Lower lobe of right lung (tissue), 2 donors: ENCODE measurements around the gene KCNAB2. TPM values are rescaled to one million over a fixed set of nuclear protein-coding genes. Genes with fewer than 3 reads are reported as not detected.

Experiments used
- ATAC-seq, 2 donors: fragments of 200-7000 bp; cut with Tn5 transposase; one replicate each; pipeline ENCODE4 v1.9.1; 2020 to 2022; ENCODE audit warnings: mild to moderate bottlenecking in 2 of 2, moderate library complexity in 2 of 2
- DNase-seq: peaks from one replicate; pipeline ENCODE4 v3.0.0-alpha.2; 2020
- H3K27ac ChIP-seq: fragments of 200-600 bp; one replicate; pipeline ENCODE4 v1.8.0; 2022
- H3K27me3 ChIP-seq: fragments of 200-600 bp; one replicate; pipeline ENCODE4 v1.8.0; 2022; ENCODE audit warnings: low read depth
- H3K36me3 ChIP-seq: fragments of 200-600 bp; one replicate; pipeline ENCODE4 v1.8.0; 2022; ENCODE audit warnings: mild to moderate bottlenecking
- H3K4me1 ChIP-seq: fragments of 200-600 bp; one replicate; pipeline ENCODE4 v1.8.0; 2022
- H3K4me3 ChIP-seq: fragments of 200-600 bp; one replicate; pipeline ENCODE4 v1.8.0; 2022; ENCODE audit warnings: mild to moderate bottlenecking
- H3K9me3 ChIP-seq: fragments of 200-600 bp; one replicate; pipeline ENCODE4 v1.8.0; 2022
- intact Hi-C: fragments of 100-400 bp; cut with DNase I; formaldehyde crosslinking; loops from one replicate; pipeline ENCODE4 v1.11.0; 2022
- total RNA-seq: library from RNA; stranded (reverse); fragmentation: NEBNext Ultra II Directional; extraction: Animal tissue kit (Norgen Biotek cat#: 25700); gene quantifications from one replicate; pipeline ENCODE4 v1.2.1, GENCODE V29; 2021
- TF ChIP-seq, protein P1 (sequence below): fragments of 200-600 bp; IDR thresholded peaks from one replicate; pipeline ENCODE4 v1.8.0; 2022; ENCODE audit warnings: antibody characterized with exemption, mild to moderate bottlenecking
- donor health status: DM: no; HTN: yes; CAD: no; lungs with severe emphysema.

KCNAB2 gene
- total RNA-seq, 1 donor from 2014 or later = 119 TPM

DNA sequence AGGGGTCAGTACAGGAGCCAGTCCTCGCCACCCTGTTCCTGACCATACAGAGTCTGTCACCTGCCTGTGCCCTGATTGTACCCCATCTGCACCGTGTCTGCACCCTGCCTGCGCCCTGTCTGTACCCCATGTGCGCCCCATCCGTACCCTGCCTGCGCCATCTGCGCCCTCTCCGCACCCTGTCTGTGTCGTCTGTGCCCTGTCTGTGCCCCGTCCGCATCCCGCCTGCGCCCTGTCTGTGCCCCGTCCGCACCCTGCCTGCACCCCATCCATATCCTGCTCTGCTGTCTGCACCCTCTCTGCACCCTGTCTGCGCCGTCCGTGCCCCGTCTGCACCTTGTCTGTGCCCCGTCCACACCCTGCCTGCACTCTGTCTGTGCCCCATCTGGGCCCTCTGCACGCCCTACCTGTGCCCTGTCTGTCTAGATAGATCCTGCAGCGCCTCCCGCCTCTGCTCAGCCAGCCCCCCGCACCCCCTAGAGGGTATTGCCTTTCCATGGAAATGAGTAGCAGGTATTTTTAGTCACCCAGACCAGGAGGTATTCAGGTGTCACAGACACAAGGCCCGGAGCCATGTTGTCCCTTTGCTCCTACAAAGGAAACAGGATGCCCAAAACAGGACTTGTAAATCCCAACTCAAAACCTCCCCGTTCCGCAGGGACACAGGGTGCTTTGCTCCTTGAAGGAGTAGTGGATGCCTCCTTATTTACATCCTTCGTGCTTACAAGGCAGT is 45.8 kb upstream of the KCNAB2 start:
- intact Hi-C loops = no loop called here

DNA sequence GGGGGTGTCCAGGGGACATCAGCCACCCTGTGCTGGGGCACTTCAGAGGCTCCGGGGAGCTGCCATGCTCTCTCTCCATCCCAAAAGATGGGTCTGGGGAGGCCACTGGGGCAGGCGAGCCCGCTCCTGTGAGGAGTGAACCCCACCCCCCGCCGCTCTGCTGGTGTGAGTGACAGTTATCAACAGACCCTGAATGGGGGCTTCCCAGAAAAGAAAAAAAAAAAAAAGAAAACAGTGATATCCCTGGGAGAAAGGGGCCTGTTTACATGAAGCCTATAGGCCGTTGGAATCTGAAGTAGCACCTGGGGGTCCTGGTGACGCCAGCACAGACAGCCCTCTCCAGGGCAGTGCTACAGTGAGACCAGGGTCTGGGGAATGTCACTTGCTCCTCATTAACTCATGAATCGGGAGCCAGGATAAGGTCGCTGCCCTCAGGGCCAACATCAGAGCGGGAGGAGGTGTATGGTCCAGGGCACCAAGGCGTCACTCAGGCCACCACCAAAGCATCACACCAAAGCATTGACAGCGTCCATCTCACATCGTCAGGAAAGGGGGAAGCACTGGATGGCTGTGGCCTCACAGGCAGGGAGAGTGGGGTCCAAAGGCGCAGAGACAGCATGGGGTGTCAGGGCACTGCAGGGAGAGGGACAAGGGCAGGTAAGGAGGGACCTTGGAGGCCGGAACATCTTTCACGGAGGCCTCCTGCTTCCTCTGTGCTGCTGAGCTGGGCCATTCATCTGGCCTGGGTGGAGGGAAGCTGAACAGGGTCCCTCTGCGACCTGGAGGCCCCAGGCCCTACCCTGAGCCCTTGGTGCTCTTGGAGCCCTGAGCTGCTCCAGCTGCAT is 45.0 kb upstream of the KCNAB2 start:
- TF ChIP-seq, protein P1, sequence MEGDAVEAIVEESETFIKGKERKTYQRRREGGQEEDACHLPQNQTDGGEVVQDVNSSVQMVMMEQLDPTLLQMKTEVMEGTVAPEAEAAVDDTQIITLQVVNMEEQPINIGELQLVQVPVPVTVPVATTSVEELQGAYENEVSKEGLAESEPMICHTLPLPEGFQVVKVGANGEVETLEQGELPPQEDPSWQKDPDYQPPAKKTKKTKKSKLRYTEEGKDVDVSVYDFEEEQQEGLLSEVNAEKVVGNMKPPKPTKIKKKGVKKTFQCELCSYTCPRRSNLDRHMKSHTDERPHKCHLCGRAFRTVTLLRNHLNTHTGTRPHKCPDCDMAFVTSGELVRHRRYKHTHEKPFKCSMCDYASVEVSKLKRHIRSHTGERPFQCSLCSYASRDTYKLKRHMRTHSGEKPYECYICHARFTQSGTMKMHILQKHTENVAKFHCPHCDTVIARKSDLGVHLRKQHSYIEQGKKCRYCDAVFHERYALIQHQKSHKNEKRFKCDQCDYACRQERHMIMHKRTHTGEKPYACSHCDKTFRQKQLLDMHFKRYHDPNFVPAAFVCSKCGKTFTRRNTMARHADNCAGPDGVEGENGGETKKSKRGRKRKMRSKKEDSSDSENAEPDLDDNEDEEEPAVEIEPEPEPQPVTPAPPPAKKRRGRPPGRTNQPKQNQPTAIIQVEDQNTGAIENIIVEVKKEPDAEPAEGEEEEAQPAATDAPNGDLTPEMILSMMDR = no peak
- ATAC-seq (no peak), DNase-seq (peak; percentile 24)
- Histone ChIP-seq H3K4me3 (no peak overlapping the region), H3K27me3 (no peaks in the 10 kb centered on the region), H3K36me3 (no peaks in the 10 kb centered on the region), H3K4me1 (no peaks in the 10 kb centered on the region), H3K27ac (no peak overlapping the region), H3K9me3 (no peaks in the 10 kb centered on the region)
- intact Hi-C loops = no loop called here

More for the DNA sequence above, 45.8 kb upstream of the KCNAB2 start:
- H3K27me3 ChIP-seq = no peaks in the 10 kb centered on the region
- no peaks in the 10 kb centered on the region for H3K9me3 ChIP-seq
- H3K4me1 ChIP-seq = no peaks in the 10 kb centered on the region
- TF ChIP-seq, protein P1 = no peak
- no peak for ATAC-seq
- no peak overlapping the region for H3K27ac ChIP-seq
- DNase-seq = peak; percentile 35
- H3K36me3 ChIP-seq = no peaks in the 10 kb centered on the region
- H3K4me3 ChIP-seq = no peak overlapping the region

DNA sequence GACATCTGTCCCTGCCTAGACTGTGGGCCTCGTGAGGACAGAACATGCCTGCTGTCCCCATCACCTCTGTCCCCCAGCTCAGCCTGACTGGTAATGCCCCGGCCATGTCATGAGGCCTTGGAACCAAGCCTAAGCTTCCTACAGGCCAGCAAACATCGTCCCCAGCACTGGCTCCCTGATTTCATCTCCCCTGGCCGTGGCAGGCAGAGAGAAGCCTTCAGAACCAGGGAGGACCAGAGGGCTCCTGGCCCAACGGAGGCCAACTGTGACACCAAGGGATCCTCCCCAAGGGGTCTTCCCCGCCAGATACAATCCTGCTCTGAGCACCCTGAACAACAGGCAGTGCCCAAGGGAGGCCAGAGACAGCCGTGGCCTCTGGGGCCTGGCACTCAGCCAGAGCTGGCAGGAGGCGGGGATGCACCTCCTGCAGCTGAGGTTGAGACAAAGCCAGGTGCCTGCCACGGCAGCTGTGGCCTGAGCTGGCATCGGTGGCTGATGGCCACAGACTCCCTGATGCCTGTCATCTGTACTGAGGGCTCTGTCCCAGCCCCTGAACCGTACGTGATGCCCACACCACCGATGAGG is 43.6 kb upstream of the KCNAB2 start:
- H3K4me3 ChIP-seq = no peak overlapping the region
- ATAC-seq (no peak), DNase-seq (peak; percentile 39)
- H3K36me3 ChIP-seq = no peaks in the 10 kb centered on the region
- intact Hi-C loops = no loop called here
- no peaks in the 10 kb centered on the region for H3K9me3 ChIP-seq
- H3K27me3 ChIP-seq = no peaks in the 10 kb centered on the region
- TF ChIP-seq, protein P1 = no peak
- H3K4me1 ChIP-seq = no peaks in the 10 kb centered on the region
- no peak overlapping the region for H3K27ac ChIP-seq

DNA sequence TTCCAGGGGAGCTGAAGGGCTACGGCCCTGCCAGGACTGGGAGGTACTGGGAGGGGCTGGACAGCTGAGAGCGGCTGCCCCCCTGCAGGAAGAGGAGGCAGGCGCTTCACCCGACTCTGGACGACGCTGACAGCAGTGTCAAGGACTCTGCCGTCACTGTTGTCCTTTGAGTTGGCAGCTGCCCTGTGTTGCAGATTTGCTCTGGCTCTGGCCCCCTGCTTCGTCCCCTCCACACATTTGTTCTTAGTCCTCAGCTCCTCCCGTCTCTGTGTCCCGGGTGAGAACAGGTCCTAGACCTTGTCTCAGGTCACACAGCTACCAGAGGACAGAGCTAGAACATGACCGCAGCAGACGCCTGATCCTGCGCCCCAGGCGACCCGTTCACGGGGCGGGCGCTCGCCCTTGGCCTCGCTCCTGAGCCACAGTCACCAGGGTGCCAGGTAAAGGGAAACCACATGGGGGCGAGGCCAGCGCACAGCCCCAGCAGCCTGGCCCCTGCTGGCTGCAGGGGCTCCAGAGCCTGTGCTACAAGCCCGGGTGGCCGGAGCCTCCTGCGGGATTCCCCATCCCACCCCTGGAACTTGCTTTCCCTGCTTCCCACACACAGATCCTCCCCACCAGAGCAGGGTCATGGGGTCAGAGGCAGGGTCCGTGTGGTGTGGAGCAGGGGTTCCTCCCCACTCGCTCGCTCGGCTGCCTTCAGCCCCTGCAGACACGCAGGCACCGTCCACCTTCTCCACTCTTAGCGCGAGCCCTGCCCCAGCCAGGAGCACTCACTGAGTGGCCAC is 42.8 kb upstream of the KCNAB2 start:
- Histone ChIP-seq H3K36me3 (no peaks in the 10 kb centered on the region), H3K27ac (no peak overlapping the region), H3K27me3 (no peaks in the 10 kb centered on the region), H3K4me3 (no peak overlapping the region), H3K9me3 (no peaks in the 10 kb centered on the region), H3K4me1 (no peaks in the 10 kb centered on the region)
- intact Hi-C loops = no loop called here
- ATAC-seq = no peak
- TF ChIP-seq, protein P1 = no peak
- peak; percentile 41 for DNase-seq
